ENCODE data around the gene STAP2.

- TF ChIP-seq CTCF (IDR thresholded peaks at IDR 0.05; ENCODE audit: insufficient read depth, low read length, poor library complexity, severe bottlenecking) (no peak), EZH2phosphoT487 (conservative IDR thresholded peaks at IDR 0.05; ENCODE audit: low read length) (no peak)
These were observed 58.9 kb downstream of the STAP2 start for GRCh38 chr19:4279530-4280422.
